Dedifferentiated amniotic fluid mesenchymal stem cell (primary cell): ENCODE data around the gene SDCCAG8.
"Not testable (repeated sequence)": the region's sequence is repeated elsewhere in the genome, so short reads cannot be mapped to it uniquely, and the experiment has no call there.

Experiments
- DNase-seq: peaks from one replicate; pipeline ENCODE4 v3.0.0-alpha.2; 2016; ENCODE audit errors: extremely low spot score

Gene SDCCAG8

GRCh38 chr1:243255791-243256512, at the start of gene SDCCAG8:
TSS of gene SDCCAG8 (plus strand) at chr1:243256041. CDS start at chr1:243256174, 133 bp downstream.
- peak; percentile 100 for DNase-seq

- not testable (repeated sequence) for DNase-seq
These were observed 43.9 kb upstream of the SDCCAG8 start for GRCh38 chr1:243211984-243212383.

GRCh38 chr1:243213045-243213787, 42.6 kb upstream of the SDCCAG8 start:
- peak; percentile 71 for DNase-seq

- not testable (repeated sequence) for DNase-seq
These were observed 40.5 kb upstream of the SDCCAG8 start for GRCh38 chr1:243215276-243215875.

GRCh38 chr1:243216741-243217140, 39.1 kb upstream of the SDCCAG8 start:
- no peak for DNase-seq

GRCh38 chr1:243217349-243217748, 38.5 kb upstream of the SDCCAG8 start:
- peak; percentile 33 for DNase-seq

- no peak for DNase-seq
These were observed 37.8 kb upstream of the SDCCAG8 start for GRCh38 chr1:243218059-243218458.

GRCh38 chr1:243227622-243228021, 28.2 kb upstream of the SDCCAG8 start:
- no peak for DNase-seq

- no peak for DNase-seq
These were observed 26.3 kb upstream of the SDCCAG8 start for GRCh38 chr1:243229526-243229925.

GRCh38 chr1:243230914-243231313, 24.9 kb upstream of the SDCCAG8 start:
- no peak for DNase-seq

- DNase-seq: no peak
These were observed 21.9 kb upstream of the SDCCAG8 start for GRCh38 chr1:243233908-243234307.

- DNase-seq: peak; percentile 65
These were observed 20.7 kb upstream of the SDCCAG8 start for GRCh38 chr1:243234978-243235647.

GRCh38 chr1:243236604-243237252, 19.1 kb upstream of the SDCCAG8 start:
- no peak for DNase-seq

GRCh38 chr1:243244432-243244841, 11.4 kb upstream of the SDCCAG8 start:
- no peak for DNase-seq

- no peak for DNase-seq
These were observed 8.9 kb upstream of the SDCCAG8 start for GRCh38 chr1:243246916-243247315.

GRCh38 chr1:243247901-243248300, 7.9 kb upstream of the SDCCAG8 start:
- no peak for DNase-seq

GRCh38 chr1:243249214-243249613, 6.6 kb upstream of the SDCCAG8 start:
- DNase-seq: no peak

- no peak for DNase-seq
These were observed 5.7 kb upstream of the SDCCAG8 start for GRCh38 chr1:243250102-243250501.

GRCh38 chr1:243251539-243251938, 4.3 kb upstream of the SDCCAG8 start:
- DNase-seq: no peak

- no peak for DNase-seq
These were observed 2.5 kb upstream of the SDCCAG8 start for GRCh38 chr1:243253211-243253925.

- DNase-seq: no peak
These were observed 2.0 kb upstream of the SDCCAG8 start for GRCh38 chr1:243253926-243254232.
